GM23338 (cell line): ENCODE data around the gene NCF4. TPM values are rescaled to one million over a fixed set of nuclear protein-coding genes. Genes with fewer than 3 reads are reported as not detected.

Experiments
- polyA plus RNA-seq: library from polyadenylated mRNA; unstranded; fragments of >200 nt; fragmentation: Nextera tagmentation; extraction: Ambion mirVana; gene quantifications from 2 replicates; pipeline ENCODE4 v1.2.1, GENCODE V29; 2016
- total RNA-seq: library from RNA; depleted of rRNA; stranded (reverse); fragments of >200 nt; shearing (Covaris generic); gene quantifications from 2 replicates; pipeline ENCODE4 v1.2.3, GENCODE V29; 2014; rRNA removed

Gene NCF4
- total and polyA plus RNA-seq, 2 experiments from 2014 or later = not detected

Other genes starting within 250 kb of the NCF4 start
- not detected in 2 replicates for gene CACNG2, start 157.3 kb upstream of the NCF4 start, total RNA-seq
- gene CACNG2, start 157.3 kb upstream of the NCF4 start, polyA plus RNA-seq = not detected in 2 replicates
- 20.3 and 28.5 TPM in 2 replicates for gene IFT27, start 84.9 kb upstream of the NCF4 start, total RNA-seq
- gene IFT27, start 84.9 kb upstream of the NCF4 start, polyA plus RNA-seq = 63.5 and 67.7 TPM in 2 replicates
- gene PVALB, start 44.0 kb upstream of the NCF4 start, total RNA-seq = not detected in 2 replicates
- gene PVALB, start 44.0 kb upstream of the NCF4 start, polyA plus RNA-seq = 7.9 and 8.6 TPM in 2 replicates
- gene CSF2RB, start 52.6 kb downstream of the NCF4 start, total RNA-seq = not detected in 2 replicates
- gene CSF2RB, start 52.6 kb downstream of the NCF4 start, polyA plus RNA-seq = not detected in 2 replicates
- gene TST, start 158.4 kb downstream of the NCF4 start, total RNA-seq = 32.4 and 32.7 TPM in 2 replicates
- gene TST, start 158.4 kb downstream of the NCF4 start, polyA plus RNA-seq = 14.6 and 16.3 TPM in 2 replicates
- 121 and 158 TPM in 2 replicates for gene MPST, start 158.7 kb downstream of the NCF4 start, total RNA-seq
- gene MPST, start 158.7 kb downstream of the NCF4 start, polyA plus RNA-seq = 85.5 and 86.2 TPM in 2 replicates
- 26.9 and 35.0 TPM in 2 replicates for gene KCTD17, start 190.7 kb downstream of the NCF4 start, total RNA-seq
- gene KCTD17, start 190.7 kb downstream of the NCF4 start, polyA plus RNA-seq = 21.2 and 25.1 TPM in 2 replicates
- not detected in 2 replicates for gene TMPRSS6, start 248.7 kb downstream of the NCF4 start, total RNA-seq
- gene TMPRSS6, start 248.7 kb downstream of the NCF4 start, polyA plus RNA-seq = 0.07 and 0.13 TPM in 2 replicates